HepG2 (cell line): ENCODE measurements around the gene ANKRD39. TPM values are rescaled to one million over a fixed set of nuclear protein-coding genes. Genes with fewer than 3 reads are reported as not detected.

ENCODE experiments used
- FLYWCH1 ChIP-seq: sonication (generic); formaldehyde crosslinking; IDR thresholded peaks from 2 replicates; pipeline ENCODE4 v1.8.1; 2023; ENCODE audit warnings: mild to moderate bottlenecking, missing genetic modification reagents
- LCORL ChIP-seq, 2 experiments: fragments of 450-650 bp in 1 of 2; sonication (generic) in 1 of 2; formaldehyde crosslinking in 1 of 2; IDR thresholded peaks; 2 replicates each; pipeline versions ENCODE4 v1.5.0 to v1.6.1; 2017 to 2020; ENCODE audit warnings: antibody characterized with exemption in 1 of 2, missing genetic modification reagents in 1 of 2
- MTA1 ChIP-seq: sonication (generic); formaldehyde crosslinking; IDR thresholded peaks from 2 replicates; pipeline ENCODE4 v1.4.0; 2020; ENCODE audit warnings: missing genetic modification reagents, mild to moderate bottlenecking, borderline replicate concordance
- PAF1 ChIP-seq: IDR thresholded peaks from 2 replicates; pipeline ENCODE4 v1.6.1; 2016; ENCODE audit warnings: missing genetic modification reagents, missing compliant biosample characterization
- SAP130 ChIP-seq: IDR thresholded peaks from 2 replicates; pipeline ENCODE4 v1.6.1; 2016; ENCODE audit warnings: low read depth
- SSRP1 ChIP-seq: IDR thresholded peaks from 2 replicates; pipeline ENCODE4 v1.6.1; 2016; ENCODE audit warnings: control low read depth
- ZNF138 ChIP-seq: sonication (generic); formaldehyde crosslinking; IDR thresholded peaks from 2 replicates; pipeline ENCODE4 v1.5.0; 2020; ENCODE audit warnings: mild to moderate bottlenecking, low read depth, missing genetic modification reagents
- ZNF160 ChIP-seq: sonication (generic); formaldehyde crosslinking; IDR thresholded peaks from 2 replicates; pipeline ENCODE4 v1.8.0; 2022; ENCODE audit warnings: mild to moderate bottlenecking, inconsistent platforms, missing genetic modification reagents
- ZNF446 ChIP-seq: sonication (generic); formaldehyde crosslinking; IDR thresholded peaks from 2 replicates; pipeline ENCODE4 v1.5.0; 2020; ENCODE audit warnings: mild to moderate bottlenecking, missing genetic modification reagents
- ZNF562 ChIP-seq: sonication (generic); formaldehyde crosslinking; IDR thresholded peaks from 2 replicates; pipeline ENCODE4 v1.8.0; 2022; ENCODE audit warnings: missing genetic modification reagents, borderline replicate concordance
- polyA plus RNA-seq, 8 experiments: library from polyadenylated mRNA; depleted of rRNA in 3 of 8; stranded (reverse) in 7 of 8; unstranded in 1 of 8; fragments of >200 nt; fragmentation: Illumina TruSeq in 4 of 8; extraction: Trizol in 4 of 8; gene quantifications; 2 replicates each; pipeline versions ENCODE4 v1.2.1 to v1.2.3, GENCODE V29; 2011 to 2016; ENCODE audit warnings: low read depth in 4 of 8, missing spikeins in 1 of 8, mixed read lengths in 1 of 8; ENCODE audit not compliant: insufficient read depth in 1 of 8
- total RNA-seq, 5 experiments: library from RNA; depleted of rRNA; stranded (reverse); fragments of >200 nt; fragmentation: Illumina TruSeq; extraction: Trizol; gene quantifications; 2 replicates each; pipeline ENCODE4 v1.2.3, GENCODE V29; 2016; ENCODE audit warnings: low read depth in 1 of 5
- TF ChIP-seq, protein P1 (sequence below): IDR thresholded peaks from 2 replicates; pipeline ENCODE4 v1.4.0; 2020; ENCODE audit warnings: mild to moderate bottlenecking, missing genetic modification reagents
- TF ChIP-seq, protein P2 (sequence below): sonication (generic); formaldehyde crosslinking; IDR thresholded peaks from 2 replicates; pipeline ENCODE4 v1.4.0; 2020; ENCODE audit warnings: mild to moderate bottlenecking, low read depth, missing genetic modification reagents
- TF ChIP-seq, protein P3 (sequence below): sonication (generic); formaldehyde crosslinking; IDR thresholded peaks from 2 replicates; pipeline ENCODE4 v1.5.0; 2020; ENCODE audit warnings: mild to moderate bottlenecking, missing genetic modification reagents, borderline replicate concordance
- TF ChIP-seq, protein P4 (sequence below): IDR thresholded peaks from 2 replicates; pipeline ENCODE4 v1.6.1; 2016; ENCODE audit warnings: missing compliant biosample characterization, missing genetic modification reagents, borderline replicate concordance
- TF ChIP-seq, protein P5 (sequence below): IDR thresholded peaks from 2 replicates; pipeline ENCODE4 v1.6.1; 2016; ENCODE audit warnings: missing compliant biosample characterization, missing genetic modification reagents, borderline replicate concordance

ANKRD39 gene
- total and polyA plus RNA-seq, 2 of the 13 experiments (the other 11 are each of a cell fraction or from before 2014, with no cell fraction given) = 23.2 to 24.8 TPM

DNA sequence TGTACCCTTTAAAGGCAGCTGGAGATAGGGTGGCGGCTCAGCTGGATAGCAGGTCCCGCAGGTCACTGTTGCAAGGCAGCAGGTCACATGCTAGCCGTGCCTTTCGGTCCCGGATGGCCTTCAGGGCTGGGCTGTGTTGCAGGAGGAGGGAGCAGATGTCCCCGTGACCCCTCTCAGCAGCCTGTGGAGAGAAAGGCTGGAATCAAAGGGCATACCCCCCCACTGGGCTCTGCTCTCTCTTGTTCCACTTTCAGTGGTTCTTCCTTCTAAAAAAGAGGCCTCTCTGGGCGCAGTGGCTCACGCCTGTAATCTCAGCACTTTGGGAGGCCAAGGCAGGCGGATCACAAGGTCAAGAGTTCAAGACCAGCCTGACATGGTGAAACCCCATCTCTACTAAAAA, 9.6 kb downstream of the ANKRD39 start (continued):
- TF ChIP-seq, protein P1, sequence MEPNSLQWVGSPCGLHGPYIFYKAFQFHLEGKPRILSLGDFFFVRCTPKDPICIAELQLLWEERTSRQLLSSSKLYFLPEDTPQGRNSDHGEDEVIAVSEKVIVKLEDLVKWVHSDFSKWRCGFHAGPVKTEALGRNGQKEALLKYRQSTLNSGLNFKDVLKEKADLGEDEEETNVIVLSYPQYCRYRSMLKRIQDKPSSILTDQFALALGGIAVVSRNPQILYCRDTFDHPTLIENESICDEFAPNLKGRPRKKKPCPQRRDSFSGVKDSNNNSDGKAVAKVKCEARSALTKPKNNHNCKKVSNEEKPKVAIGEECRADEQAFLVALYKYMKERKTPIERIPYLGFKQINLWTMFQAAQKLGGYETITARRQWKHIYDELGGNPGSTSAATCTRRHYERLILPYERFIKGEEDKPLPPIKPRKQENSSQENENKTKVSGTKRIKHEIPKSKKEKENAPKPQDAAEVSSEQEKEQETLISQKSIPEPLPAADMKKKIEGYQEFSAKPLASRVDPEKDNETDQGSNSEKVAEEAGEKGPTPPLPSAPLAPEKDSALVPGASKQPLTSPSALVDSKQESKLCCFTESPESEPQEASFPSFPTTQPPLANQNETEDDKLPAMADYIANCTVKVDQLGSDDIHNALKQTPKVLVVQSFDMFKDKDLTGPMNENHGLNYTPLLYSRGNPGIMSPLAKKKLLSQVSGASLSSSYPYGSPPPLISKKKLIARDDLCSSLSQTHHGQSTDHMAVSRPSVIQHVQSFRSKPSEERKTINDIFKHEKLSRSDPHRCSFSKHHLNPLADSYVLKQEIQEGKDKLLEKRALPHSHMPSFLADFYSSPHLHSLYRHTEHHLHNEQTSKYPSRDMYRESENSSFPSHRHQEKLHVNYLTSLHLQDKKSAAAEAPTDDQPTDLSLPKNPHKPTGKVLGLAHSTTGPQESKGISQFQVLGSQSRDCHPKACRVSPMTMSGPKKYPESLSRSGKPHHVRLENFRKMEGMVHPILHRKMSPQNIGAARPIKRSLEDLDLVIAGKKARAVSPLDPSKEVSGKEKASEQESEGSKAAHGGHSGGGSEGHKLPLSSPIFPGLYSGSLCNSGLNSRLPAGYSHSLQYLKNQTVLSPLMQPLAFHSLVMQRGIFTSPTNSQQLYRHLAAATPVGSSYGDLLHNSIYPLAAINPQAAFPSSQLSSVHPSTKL (CRISPR knock-in tag) = no peak
- TF ChIP-seq, protein P2, sequence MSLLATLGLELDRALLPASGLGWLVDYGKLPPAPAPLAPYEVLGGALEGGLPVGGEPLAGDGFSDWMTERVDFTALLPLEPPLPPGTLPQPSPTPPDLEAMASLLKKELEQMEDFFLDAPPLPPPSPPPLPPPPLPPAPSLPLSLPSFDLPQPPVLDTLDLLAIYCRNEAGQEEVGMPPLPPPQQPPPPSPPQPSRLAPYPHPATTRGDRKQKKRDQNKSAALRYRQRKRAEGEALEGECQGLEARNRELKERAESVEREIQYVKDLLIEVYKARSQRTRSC (CRISPR knock-in tag) = no peak
- TF ChIP-seq SSRP1 (CRISPR knock-in tag) (no peak), ZNF446 (CRISPR knock-in tag) (no peak), LCORL (IDR thresholded peaks at IDR 0.05) (no peak), LCORL (CRISPR knock-in tag; IDR thresholded peaks at IDR 0.05) (peak; percentile 26; the same call in 1 of the 2 replicates), ZNF562 (CRISPR knock-in tag) (no peak), SAP130 (CRISPR knock-in tag) (peak; percentile 64; the same call in 1 of the 2 replicates), ZNF138 (no peak), PAF1 (no peak), MTA1 (CRISPR knock-in tag) (peak; percentile 69; the same call in 1 of the 2 replicates), FLYWCH1 (CRISPR knock-in tag) (no peak), ZNF160 (CRISPR knock-in tag) (no peak)
- TF ChIP-seq, protein P3, sequence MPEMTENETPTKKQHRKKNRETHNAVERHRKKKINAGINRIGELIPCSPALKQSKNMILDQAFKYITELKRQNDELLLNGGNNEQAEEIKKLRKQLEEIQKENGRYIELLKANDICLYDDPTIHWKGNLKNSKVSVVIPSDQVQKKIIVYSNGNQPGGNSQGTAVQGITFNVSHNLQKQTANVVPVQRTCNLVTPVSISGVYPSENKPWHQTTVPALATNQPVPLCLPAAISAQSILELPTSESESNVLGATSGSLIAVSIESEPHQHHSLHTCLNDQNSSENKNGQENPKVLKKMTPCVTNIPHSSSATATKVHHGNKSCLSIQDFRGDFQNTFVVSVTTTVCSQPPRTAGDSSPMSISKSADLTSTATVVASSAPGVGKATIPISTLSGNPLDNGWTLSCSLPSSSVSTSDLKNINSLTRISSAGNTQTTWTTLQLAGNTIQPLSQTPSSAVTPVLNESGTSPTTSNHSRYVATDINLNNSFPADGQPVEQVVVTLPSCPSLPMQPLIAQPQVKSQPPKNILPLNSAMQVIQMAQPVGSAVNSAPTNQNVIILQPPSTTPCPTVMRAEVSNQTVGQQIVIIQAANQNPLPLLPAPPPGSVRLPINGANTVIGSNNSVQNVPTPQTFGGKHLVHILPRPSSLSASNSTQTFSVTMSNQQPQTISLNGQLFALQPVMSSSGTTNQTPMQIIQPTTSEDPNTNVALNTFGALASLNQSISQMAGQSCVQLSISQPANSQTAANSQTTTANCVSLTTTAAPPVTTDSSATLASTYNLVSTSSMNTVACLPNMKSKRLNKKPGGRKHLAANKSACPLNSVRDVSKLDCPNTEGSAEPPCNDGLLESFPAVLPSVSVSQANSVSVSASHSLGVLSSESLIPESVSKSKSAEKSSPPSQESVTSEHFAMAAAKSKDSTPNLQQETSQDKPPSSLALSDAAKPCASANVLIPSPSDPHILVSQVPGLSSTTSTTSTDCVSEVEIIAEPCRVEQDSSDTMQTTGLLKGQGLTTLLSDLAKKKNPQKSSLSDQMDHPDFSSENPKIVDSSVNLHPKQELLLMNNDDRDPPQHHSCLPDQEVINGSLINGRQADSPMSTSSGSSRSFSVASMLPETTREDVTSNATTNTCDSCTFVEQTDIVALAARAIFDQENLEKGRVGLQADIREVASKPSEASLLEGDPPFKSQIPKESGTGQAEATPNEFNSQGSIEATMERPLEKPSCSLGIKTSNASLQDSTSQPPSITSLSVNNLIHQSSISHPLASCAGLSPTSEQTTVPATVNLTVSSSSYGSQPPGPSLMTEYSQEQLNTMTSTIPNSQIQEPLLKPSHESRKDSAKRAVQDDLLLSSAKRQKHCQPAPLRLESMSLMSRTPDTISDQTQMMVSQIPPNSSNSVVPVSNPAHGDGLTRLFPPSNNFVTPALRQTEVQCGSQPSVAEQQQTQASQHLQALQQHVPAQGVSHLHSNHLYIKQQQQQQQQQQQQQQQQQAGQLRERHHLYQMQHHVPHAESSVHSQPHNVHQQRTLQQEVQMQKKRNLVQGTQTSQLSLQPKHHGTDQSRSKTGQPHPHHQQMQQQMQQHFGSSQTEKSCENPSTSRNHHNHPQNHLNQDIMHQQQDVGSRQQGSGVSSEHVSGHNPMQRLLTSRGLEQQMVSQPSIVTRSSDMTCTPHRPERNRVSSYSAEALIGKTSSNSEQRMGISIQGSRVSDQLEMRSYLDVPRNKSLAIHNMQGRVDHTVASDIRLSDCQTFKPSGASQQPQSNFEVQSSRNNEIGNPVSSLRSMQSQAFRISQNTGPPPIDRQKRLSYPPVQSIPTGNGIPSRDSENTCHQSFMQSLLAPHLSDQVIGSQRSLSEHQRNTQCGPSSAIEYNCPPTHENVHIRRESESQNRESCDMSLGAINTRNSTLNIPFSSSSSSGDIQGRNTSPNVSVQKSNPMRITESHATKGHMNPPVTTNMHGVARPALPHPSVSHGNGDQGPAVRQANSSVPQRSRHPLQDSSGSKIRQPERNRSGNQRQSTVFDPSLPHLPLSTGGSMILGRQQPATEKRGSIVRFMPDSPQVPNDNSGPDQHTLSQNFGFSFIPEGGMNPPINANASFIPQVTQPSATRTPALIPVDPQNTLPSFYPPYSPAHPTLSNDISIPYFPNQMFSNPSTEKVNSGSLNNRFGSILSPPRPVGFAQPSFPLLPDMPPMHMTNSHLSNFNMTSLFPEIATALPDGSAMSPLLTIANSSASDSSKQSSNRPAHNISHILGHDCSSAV (CRISPR knock-in tag) = no peak
- TF ChIP-seq, protein P4, sequence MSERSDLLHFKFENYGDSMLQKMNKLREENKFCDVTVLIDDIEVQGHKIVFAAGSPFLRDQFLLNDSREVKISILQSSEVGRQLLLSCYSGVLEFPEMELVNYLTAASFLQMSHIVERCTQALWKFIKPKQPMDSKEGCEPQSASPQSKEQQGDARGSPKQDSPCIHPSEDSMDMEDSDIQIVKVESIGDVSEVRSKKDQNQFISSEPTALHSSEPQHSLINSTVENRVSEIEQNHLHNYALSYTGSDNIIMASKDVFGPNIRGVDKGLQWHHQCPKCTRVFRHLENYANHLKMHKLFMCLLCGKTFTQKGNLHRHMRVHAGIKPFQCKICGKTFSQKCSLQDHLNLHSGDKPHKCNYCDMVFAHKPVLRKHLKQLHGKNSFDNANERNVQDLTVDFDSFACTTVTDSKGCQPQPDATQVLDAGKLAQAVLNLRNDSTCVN (CRISPR knock-in tag) = no peak
- TF ChIP-seq, protein P5, sequence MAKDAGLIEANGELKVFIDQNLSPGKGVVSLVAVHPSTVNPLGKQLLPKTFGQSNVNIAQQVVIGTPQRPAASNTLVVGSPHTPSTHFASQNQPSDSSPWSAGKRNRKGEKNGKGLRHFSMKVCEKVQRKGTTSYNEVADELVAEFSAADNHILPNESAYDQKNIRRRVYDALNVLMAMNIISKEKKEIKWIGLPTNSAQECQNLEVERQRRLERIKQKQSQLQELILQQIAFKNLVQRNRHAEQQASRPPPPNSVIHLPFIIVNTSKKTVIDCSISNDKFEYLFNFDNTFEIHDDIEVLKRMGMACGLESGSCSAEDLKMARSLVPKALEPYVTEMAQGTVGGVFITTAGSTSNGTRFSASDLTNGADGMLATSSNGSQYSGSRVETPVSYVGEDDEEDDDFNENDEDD = no peak
